Activated CD4-positive, alpha-beta T cell treated with anti-CD3 and anti-CD28 coated beads, Interleukin-2, Interleukin-4, amounts not matched to agents 100 ng/mL and 50 ng/mL, durations not matched to agents 16 hours and 8 hours (primary cell): Measurements from ENCODE around the gene SIRT6.
A peak's percentile ranks its signal among the peaks of the same experiment; 100 is the strongest.
"Not testable (repeated sequence)": the region's sequence is repeated elsewhere in the genome, so short reads cannot be mapped to it uniquely, and the experiment has no call there.

ENCODE experiments used
- DNase-seq: peaks from one replicate; pipeline ENCODE4 v3.0.0-alpha.2; 2020; ENCODE audit warnings: low spot score

Gene SIRT6

GRCh38 chr19:4199699-4200293 is 17.4 kb upstream of the SIRT6 start:
- DNase-seq = no peak

- no peak for DNase-seq
Measured at GRCh38 chr19:4198467-4199126, 16.2 kb upstream of the SIRT6 start.

- DNase-seq = no peak
Measured at GRCh38 chr19:4197625-4198466, 15.5 kb upstream of the SIRT6 start.

- DNase-seq = no peak
Measured at GRCh38 chr19:4197228-4197624, 14.9 kb upstream of the SIRT6 start.

GRCh38 chr19:4196587-4197148 is 14.3 kb upstream of the SIRT6 start:
- no peak for DNase-seq

- DNase-seq = no peak
Measured at GRCh38 chr19:4196009-4196408, 13.6 kb upstream of the SIRT6 start.

GRCh38 chr19:4194353-4194752 is 12.0 kb upstream of the SIRT6 start:
- no peak for DNase-seq

GRCh38 chr19:4192537-4192936 is 10.2 kb upstream of the SIRT6 start:
- not testable (repeated sequence) for DNase-seq

GRCh38 chr19:4189641-4190040 is 7.3 kb upstream of the SIRT6 start:
- no peak for DNase-seq

GRCh38 chr19:4187313-4188122 is 5.2 kb upstream of the SIRT6 start:
- DNase-seq = no peak

- peak; percentile 80 for DNase-seq
Measured at GRCh38 chr19:4186087-4186993, 4.0 kb upstream of the SIRT6 start.

- DNase-seq = no peak
Measured at GRCh38 chr19:4185413-4186086, 3.2 kb upstream of the SIRT6 start.

- no peak for DNase-seq
Measured at GRCh38 chr19:4184718-4185352, 2.5 kb upstream of the SIRT6 start.

GRCh38 chr19:4183967-4184717 is 1.8 kb upstream of the SIRT6 start:
- DNase-seq = no peak

GRCh38 chr19:4181053-4181508 is 1.3 kb downstream of the SIRT6 start:
- DNase-seq = no peak

- no peak for DNase-seq
Measured at GRCh38 chr19:4178990-4179389, 3.4 kb downstream of the SIRT6 start.

- no peak for DNase-seq
Measured at GRCh38 chr19:4177146-4177545, 5.2 kb downstream of the SIRT6 start.

GRCh38 chr19:4175669-4175931 is 6.8 kb downstream of the SIRT6 start:
- no peak for DNase-seq
